CD4-positive, alpha-beta T cell treated with Interferon gamma for 1 hour (primary cell): ENCODE data around the gene AP3B2.
"Not testable (repeated sequence)": the region's sequence is repeated elsewhere in the genome, so short reads cannot be mapped to it uniquely, and the experiment has no call there.

Source experiments
- DNase-seq: peaks from one replicate; pipeline ENCODE4 v3.0.0-alpha.2; 2020

The AP3B2 gene

DNA sequence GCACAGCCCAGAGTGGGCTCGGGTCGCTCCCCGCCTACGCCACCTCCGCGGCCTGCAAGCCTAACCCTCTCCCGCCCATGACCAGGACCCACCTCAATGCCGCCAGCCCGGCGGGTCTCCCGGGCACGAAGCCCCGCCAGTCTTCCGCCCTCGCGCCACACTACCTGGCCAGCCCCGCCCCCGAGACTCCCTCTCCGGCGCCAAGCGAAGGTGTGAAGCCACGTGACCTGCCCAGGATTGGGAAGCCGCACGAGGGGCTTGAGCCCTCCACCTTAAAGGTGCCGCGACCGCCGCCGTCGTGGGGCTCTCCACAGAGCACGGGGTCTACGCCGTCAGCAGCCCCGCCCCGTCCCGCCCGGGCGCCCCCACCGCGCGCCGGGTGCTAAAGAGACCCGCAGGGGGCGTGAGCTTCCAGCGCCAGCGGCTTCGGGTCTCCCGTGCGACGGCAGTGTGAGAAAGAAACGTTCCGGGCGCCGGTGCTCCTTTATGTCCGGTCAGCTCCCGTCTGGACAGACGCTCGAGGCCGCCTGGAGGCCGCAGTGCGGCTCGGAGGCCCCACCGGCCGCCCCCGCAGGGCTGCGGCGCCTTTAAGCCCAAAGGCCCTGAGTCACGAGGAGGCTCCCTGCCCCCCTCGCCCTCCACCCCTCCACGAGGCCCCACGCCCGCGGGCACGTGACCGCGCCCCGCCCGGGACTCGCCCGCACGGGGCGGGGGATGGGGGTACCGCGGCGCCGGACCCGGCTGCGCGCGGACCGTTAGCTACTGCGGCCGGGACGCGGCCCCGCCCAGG lies 62.4 kb downstream of the AP3B2 start, which contains the start of gene CPEB1:
Gene CPEB1, minus strand, starts transcription at position 319 of the 790 bp plus-strand sequence. CDS start 18,904 bp downstream, outside the sequence.
- no peak for DNase-seq

GRCh38 chr15:82646250-82647044 lies 63.2 kb downstream of the AP3B2 start:
- no peak for DNase-seq

- DNase-seq: not testable (repeated sequence)
Measured at GRCh38 chr15:82644967-82645852, 64.5 kb downstream of the AP3B2 start.

- DNase-seq: no peak
Measured at GRCh38 chr15:82643992-82644391, 65.7 kb downstream of the AP3B2 start.

- DNase-seq: no peak
Measured at GRCh38 chr15:82642656-82643055, 67.0 kb downstream of the AP3B2 start.

DNA sequence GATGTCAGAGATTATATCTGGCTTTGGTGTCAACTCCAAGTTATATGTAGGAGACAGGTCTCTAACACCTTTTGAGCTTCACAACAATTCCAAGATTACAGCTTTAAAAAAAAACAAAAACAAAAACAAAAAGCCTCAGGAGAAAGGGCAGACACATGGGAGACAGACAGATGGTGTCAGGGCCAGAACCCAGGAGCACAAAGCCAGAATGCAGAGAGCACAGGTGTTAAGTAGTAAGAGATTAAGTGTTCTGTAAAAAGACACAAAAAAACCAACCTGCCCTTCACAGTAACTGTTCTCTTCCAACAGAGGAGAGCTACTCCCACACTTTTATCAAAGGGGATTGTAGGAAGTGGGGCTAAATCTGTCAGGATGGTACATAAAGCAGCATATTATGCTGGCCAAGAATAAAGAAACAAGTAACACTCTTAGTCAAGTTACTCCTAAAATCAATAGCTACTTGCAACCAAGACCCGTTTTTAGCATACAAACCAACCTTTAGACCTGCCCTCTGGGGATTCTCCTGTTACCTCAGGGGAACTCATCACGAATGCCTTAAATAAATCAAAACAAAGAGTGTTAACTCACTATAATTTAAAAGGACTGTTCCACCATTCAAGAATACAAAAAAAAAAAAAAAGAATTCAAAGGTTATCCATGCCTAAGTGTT lies 68.4 kb downstream of the AP3B2 start:
- no peak for DNase-seq

DNA sequence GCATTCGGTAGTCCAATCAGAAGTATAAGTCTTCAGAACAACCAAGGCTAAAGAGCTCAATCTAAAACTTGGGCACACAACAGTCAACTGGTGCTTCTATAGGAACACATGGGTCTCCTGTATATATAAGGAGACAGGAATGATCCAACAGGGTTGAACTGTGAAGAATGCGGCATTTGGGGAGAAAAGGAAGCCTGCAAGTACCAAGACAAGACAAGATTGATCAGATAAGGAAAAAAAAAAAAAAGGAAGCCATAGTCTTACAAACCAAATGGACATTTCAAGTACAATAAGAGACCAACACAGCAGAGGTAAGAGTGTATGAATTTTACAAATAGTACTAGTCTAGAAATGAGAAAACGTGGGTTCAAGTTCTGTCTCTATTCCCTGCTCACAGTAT lies 69.0 kb downstream of the AP3B2 start:
- no peak for DNase-seq

GRCh38 chr15:82635798-82636197 lies 73.9 kb downstream of the AP3B2 start:
- no peak for DNase-seq

DNA sequence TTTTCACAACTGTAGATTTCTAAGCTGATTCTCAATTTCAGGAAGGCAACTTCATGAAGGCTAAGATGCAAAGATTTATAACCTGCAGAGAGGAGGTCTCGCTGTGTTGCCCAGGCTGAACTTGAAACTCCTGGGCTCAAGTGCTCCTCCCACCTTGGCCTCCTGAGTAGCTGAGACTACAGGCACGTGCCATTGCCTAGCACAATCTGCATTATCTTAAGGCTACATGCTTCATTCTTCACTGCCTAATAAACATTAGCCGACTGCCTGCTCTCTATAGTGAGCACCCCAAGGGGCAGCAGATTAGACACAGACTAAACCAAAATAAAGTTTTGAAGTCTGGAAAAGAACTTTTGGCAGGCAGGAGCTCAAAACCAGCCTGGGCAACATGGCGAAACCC lies 79.6 kb downstream of the AP3B2 start:
- DNase-seq: no peak

DNA sequence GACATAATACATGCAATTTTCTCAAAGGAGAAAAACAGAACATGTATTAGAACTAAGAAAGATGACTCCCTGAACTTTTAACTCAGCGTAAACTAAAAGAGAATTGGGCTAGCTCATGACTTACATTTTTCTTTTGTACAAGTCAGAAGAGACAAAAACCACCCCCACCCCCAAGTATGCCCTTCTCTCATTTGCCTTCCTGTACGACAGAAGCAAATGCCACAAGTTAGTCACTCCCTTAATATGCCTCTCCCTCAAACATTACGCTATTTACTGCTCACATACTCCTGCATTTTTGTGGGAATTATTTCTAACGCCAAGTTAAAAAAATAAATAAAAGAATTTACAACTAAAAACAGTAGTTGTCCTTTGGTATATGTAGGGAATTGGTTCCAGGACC lies 84.5 kb downstream of the AP3B2 start:
- no peak for DNase-seq

- DNase-seq: no peak
Measured at GRCh38 chr15:82624438-82624837, 85.2 kb downstream of the AP3B2 start.

DNA sequence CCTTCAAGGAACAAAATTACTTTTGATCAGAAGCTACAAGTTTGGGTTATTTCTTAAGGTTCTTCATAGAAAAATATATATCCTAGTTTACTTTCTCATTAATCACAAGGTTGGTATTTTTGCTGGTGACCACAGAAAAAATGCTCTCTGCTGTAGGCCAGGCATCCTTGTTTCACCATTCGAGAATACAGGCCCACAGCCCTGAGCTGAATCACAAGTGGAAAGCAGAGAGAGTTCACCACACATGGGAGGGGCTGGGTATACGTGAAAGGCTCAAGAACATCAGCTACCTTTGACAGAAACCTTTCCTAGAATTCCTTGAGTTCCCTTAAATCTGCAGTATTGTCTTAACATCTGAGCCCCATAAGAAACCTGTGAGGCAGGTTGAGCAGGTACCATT lies 85.7 kb downstream of the AP3B2 start:
- DNase-seq: no peak

DNA sequence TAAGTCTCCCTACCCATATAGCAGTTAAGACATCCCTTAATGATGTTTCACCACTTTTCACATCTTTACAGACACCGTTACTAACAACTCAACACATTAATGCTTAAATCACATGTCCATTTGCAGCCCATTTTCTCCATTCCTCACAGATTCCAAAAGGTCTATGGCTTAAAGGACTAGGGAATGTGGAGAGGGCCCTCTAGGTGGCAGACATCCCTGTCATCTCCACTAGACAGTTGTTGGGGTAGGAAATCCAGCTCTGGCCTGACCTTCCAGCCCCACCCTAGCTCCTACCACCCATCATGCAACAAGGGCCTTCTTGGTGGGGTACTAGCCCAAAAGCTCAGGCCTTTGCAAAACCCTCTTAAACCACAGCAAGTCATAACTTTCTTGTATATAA lies 87.7 kb downstream of the AP3B2 start:
- no peak for DNase-seq

GRCh38 chr15:82613747-82614146 lies 95.9 kb downstream of the AP3B2 start:
- DNase-seq: no peak

DNA sequence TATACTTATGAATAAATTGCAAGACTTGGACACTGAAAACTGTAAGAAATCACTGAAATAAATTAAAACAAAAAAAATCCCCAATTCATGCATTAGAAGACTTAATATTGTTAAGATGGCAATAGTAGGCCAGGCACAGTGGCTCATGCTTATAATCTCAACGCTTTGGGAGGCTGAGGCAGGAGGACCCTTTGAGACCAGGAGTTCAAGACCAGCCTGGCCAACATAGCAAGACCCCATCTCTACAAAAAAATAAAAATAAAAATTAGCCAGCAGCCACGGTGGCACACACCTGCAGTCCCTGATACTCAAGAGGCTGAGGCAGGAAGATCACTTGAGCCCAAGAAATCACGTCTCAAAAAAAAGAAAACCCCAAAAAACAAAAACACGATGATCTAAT lies 98.3 kb downstream of the AP3B2 start:
- no peak for DNase-seq
